GM12878 (cell line): ENCODE results near the gene CKS1B. TPM values are rescaled to one million over a fixed set of nuclear protein-coding genes. Genes with fewer than 3 reads are reported as not detected.
"Not testable (repeated sequence)": the region's sequence is repeated elsewhere in the genome, so short reads cannot be mapped to it uniquely, and the experiment has no call there.

Source experiments
- ATAC-seq: fragments of 200-7000 bp; cut with Tn5 transposase; 3 replicates; pipeline ENCODE4 v1.9.1; 2020; ENCODE audit warnings: mild to moderate bottlenecking, moderate library complexity
- BruUV-seq: library from RNA; stranded (reverse); fragments of 400-500 nt; replicated peaks from 2 replicates; lab custom pipeline; 2021; lab: Mats Ljungman, UMichigan
- CTCF ChIA-PET: fragments of 300-600 bp; sonication (Branson Sonifier 250); formaldehyde crosslinking; extraction: SDS; loops from one replicate; lab custom pipeline; 2021; ENCODE audit warnings: inconsistent platforms; lab: Yijun Ruan, JAX
- POLR2A ChIA-PET: fragments of 350-600 bp; formaldehyde crosslinking; extraction: SDS; loops from one replicate; lab custom pipeline; 2021; ENCODE audit warnings: inconsistent platforms; lab: Charles Lee
- RAD21 ChIA-PET: fragments of 300-600 bp; sonication (Branson Sonifier 250); formaldehyde crosslinking; loops from one replicate; lab custom pipeline; 2023; ENCODE audit warnings: antibody characterized with exemption; ENCODE audit not compliant: unreplicated experiment; lab: Charles Lee
- SMC1A ChIA-PET: fragments of 300-600 bp; sonication (Branson Sonifier 250); formaldehyde crosslinking; loops from one replicate; lab custom pipeline; 2023; ENCODE audit not compliant: unreplicated experiment, uncharacterized antibody; lab: Charles Lee
- DNase-seq: peaks from one replicate; pipeline ENCODE4 v3.0.0-alpha.2; 2011; ENCODE audit warnings: low read depth, low spot score
- FAIRE-seq: peaks from 3 replicates; lab custom pipeline; 2011; peaks lifted over from hg19 to GRCh38; lab: Jason Lieb, UNC
- H2AFZ ChIP-seq: 2 replicates; pipeline ENCODE4 v1.6.0; 2011; ENCODE audit warnings: low read depth, low read length, control low read depth; ENCODE audit not compliant: control insufficient read depth
- H3K27ac ChIP-seq: 2 replicates; pipeline ENCODE4 v1.5.1; 2011; ENCODE audit warnings: control low read depth; ENCODE audit not compliant: control insufficient read depth, insufficient read depth
- H3K27me3 ChIP-seq, 2 experiments: replicated peaks in 1 of 2; 2 replicates each; pipeline versions ENCODE4 v1.6.0 to v1.6.1; 2011; ENCODE audit warnings: low read length in 1 of 2; ENCODE audit not compliant: control insufficient read depth in 2 of 2, insufficient read depth in 2 of 2
- H3K36me3 ChIP-seq, 2 experiments: 2 replicates each; pipeline ENCODE4 v1.5.1; 2011; ENCODE audit warnings: low read length in 1 of 2; ENCODE audit not compliant: control insufficient read depth in 2 of 2, insufficient read depth in 2 of 2
- H3K4me1 ChIP-seq: 2 replicates; pipeline ENCODE4 v1.6.1; 2011; ENCODE audit warnings: mild to moderate bottlenecking, low read length, moderate library complexity, mixed read lengths; ENCODE audit not compliant: control insufficient read depth, insufficient read depth
- H3K4me2 ChIP-seq: 2 replicates; pipeline ENCODE4 v1.6.0; 2011; ENCODE audit warnings: control low read depth; ENCODE audit not compliant: control insufficient read depth, insufficient read depth
- H3K4me3 ChIP-seq: fragments of 200-600 bp; sonication (generic); 2 replicates; pipeline ENCODE4 v1.5.1; 2016
- H3K79me2 ChIP-seq: 2 replicates; pipeline ENCODE4 v1.6.0; 2011; ENCODE audit warnings: low read length; ENCODE audit not compliant: control insufficient read depth, insufficient read depth
- H3K9ac ChIP-seq: 2 replicates; pipeline ENCODE4 v1.8.0; 2011; ENCODE audit warnings: low read length, control low read depth, mixed read lengths; ENCODE audit not compliant: control insufficient read depth, insufficient read depth
- H3K9me3 ChIP-seq: replicated peaks from 3 replicates; pipeline ENCODE4 v1.5.1; 2011; ENCODE audit warnings: mild to moderate bottlenecking, low read length; ENCODE audit not compliant: control insufficient read depth, insufficient read depth
- H4K20me1 ChIP-seq: 2 replicates; pipeline ENCODE4 v1.6.0; 2011; ENCODE audit not compliant: control insufficient read depth, insufficient read depth
- CTCF ChIP-seq, 3 experiments: IDR thresholded peaks in 2 of 3; conservative IDR thresholded peaks in 1 of 3; 2 replicates each; pipeline ENCODE4 v1.5.1; 2011; ENCODE audit warnings: low read depth in 3 of 3, low read length in 3 of 3, mild to moderate bottlenecking in 3 of 3, control low read depth in 2 of 3, moderate library complexity in 2 of 3, inconsistent platforms in 1 of 3, mixed read lengths in 1 of 3; ENCODE audit not compliant: control insufficient read depth in 2 of 3, insufficient read depth in 1 of 3; ENCODE audit errors: extremely low read depth in 1 of 3
- TCF12 ChIP-seq: IDR thresholded peaks from 2 replicates; pipeline ENCODE4 v1.6.1; 2011; ENCODE audit warnings: low read depth, mild to moderate bottlenecking, low read length
- WGBS: methylation state at CpG from one replicate; pipeline ENCODE4 v1.1.6; 2016; ENCODE audit warnings: low lambda C conversion rate; ENCODE audit not compliant: insufficient replicate concordance, insufficient coverage; ENCODE audit errors: missing lambda C conversion rate; 5-methylcytosine and 5-hydroxymethylcytosine counted together
- in situ Hi-C: fragments of 300-500 bp; cut with MboI; formaldehyde crosslinking; loops from 9 replicates; pipeline ENCODE4 v1.14.3; 2018; ENCODE audit warnings: mixed read lengths
- intact Hi-C: fragments of 100-400 bp; cut with micrococcal nuclease; formaldehyde crosslinking; loops from one replicate; pipeline ENCODE4 v1.14.2; 2022; ENCODE audit not compliant: unreplicated experiment
- polyA plus RNA-seq, 11 experiments: library from polyadenylated mRNA; depleted of rRNA in 4 of 11; unstranded in 6 of 11; stranded (reverse) in 5 of 11; fragments of >200 nt; fragmentation: Nextera tagmentation in 4 of 11; fragmentation: Illumina TruSeq in 1 of 11; extraction: Ambion mirVana in 4 of 11; extraction: Trizol in 1 of 11; gene quantifications; 1 replicate in 1 of 11; 2 replicates in 10 of 11; pipeline versions ENCODE4 v1.2.1 to v1.2.3, GENCODE V29; 2011 to 2016; ENCODE audit warnings: inconsistent platforms in 2 of 11, missing spikeins in 2 of 11, low read depth in 1 of 11
- total RNA-seq, 4 experiments: library from RNA; depleted of rRNA in 3 of 4; stranded (reverse); fragments of >200 nt in 3 of 4; fragmentation: Illumina TruSeq in 1 of 4; extraction: Trizol in 1 of 4; gene quantifications; 2 replicates each; pipeline versions ENCODE4 v1.2.1 to v1.2.3, GENCODE V29; 2013 to 2021

Gene CKS1B
- total and polyA plus RNA-seq, 10 of the 15 experiments (the other 5 are each of a cell fraction or from before 2014, with no cell fraction given) = 125 to 608 (median 364) TPM

DNA sequence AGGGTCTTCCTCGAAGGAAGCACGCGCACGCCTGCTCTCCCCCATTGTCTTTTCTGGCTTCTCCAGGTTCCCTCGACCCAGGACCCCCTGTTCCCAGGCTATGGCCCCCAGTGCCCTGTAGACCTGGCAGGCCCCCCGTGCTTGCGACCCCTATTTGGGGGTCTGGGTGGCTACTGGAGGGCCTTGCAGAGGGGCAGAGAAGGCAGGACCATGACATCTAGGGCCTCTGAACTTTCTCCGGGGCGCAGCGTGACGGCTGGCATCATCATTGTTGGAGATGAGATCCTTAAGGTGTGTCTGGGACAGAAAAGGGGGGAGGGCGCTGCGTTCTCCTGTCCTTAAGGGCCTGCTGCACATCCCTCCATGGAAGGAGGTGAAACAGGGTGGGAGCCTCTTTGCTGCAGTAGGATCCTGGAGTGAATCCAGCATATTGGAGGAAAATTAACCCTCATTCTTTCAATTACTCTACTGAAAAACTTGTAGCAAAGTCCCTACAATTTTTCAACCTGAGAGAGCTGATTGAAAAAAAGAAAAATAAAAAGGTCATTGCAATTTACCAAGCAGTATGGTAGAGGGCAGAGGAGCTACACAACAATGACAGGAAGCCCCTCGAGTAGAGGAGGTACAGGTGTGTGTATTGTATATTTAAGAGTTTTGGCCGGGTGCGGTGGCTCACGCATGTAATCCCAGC, 9.4 kb downstream of the CKS1B start:
- peaks cover 6% of the 10 kb centered on the region for H3K4me1 ChIP-seq
- DNase-seq = no peak
- FAIRE-seq = no peak
- H3K4me3 ChIP-seq = peak overlapping the region; percentile 96
- H3K9me3 ChIP-seq = no peaks in the 10 kb centered on the region
- ATAC-seq = no peak
- WGBS = 2% methylated on average over 17 of the region's 17 CpGs
- H3K27me3 ChIP-seq = no peaks in the 10 kb centered on the region
- H3K4me2 ChIP-seq = peak overlapping the region; percentile 83
- no TSS peak for BruUV-seq
- no peak overlapping the region for H2AFZ ChIP-seq
- H3K36me3 ChIP-seq = peaks cover 12 to 20% of the 10 kb centered on the region in 2 experiments
- peak overlapping the region; percentile 52 for H3K27ac ChIP-seq
- H3K9ac ChIP-seq = peak overlapping the region; percentile 91
- ChIA-PET SMC1A (interaction anchor here (0.6 to 6.5 kb wide), 17 partner anchors 10 to 804 kb away, joined by 3 to 69 read pairs (median 4); partner anchors contain the start of genes CKS1B, LENEP, PBXIP1 and PYGO2), RAD21 (interaction anchor here (0.7 to 3.0 kb wide), 13 partner anchors 10 to 118 kb away, joined by 3 to 24 read pairs (median 4); partner anchors contain the start of genes LENEP, PBXIP1 and SHC1), CTCF (interaction anchor here (0.6 to 20.6 kb wide), 16 partner anchors 9 to 962 kb away, joined by 3 to 226 read pairs (median 5); partner anchors contain the start of genes CKS1B, LENEP, PBXIP1 and PMVK), POLR2A (interaction anchor here (0.7 to 3.0 kb wide), 17 partner anchors 9 to 49 kb away, joined by 3 to 17 read pairs (median 6); partner anchors contain the start of genes CKS1B, DCST1, DCST2 and LENEP)
- no peak for TF ChIP-seq TCF12
- peak in 1 of 3 experiments; percentile 11; a peak in 1 of 6 replicates for TF ChIP-seq CTCF (IDR thresholded peaks at IDR 0.05 in 2 of 3, conservative IDR thresholded peaks at IDR 0.05 in 1 of 3; ENCODE audit: control insufficient read depth in 2 of 3, extremely low read depth in 1 of 3, insufficient read depth in 1 of 3, low read depth in 3 of 3, low read length in 3 of 3)
- in situ Hi-C loops (no loop called here), intact Hi-C loops (loop anchor here (2.0 kb wide), 2 partner anchors 15 to 33 kb away; no protein-coding TSS in a partner anchor)
- H4K20me1 ChIP-seq = no peaks in the 10 kb centered on the region
- peaks cover 22% of the 10 kb centered on the region for H3K79me2 ChIP-seq

DNA sequence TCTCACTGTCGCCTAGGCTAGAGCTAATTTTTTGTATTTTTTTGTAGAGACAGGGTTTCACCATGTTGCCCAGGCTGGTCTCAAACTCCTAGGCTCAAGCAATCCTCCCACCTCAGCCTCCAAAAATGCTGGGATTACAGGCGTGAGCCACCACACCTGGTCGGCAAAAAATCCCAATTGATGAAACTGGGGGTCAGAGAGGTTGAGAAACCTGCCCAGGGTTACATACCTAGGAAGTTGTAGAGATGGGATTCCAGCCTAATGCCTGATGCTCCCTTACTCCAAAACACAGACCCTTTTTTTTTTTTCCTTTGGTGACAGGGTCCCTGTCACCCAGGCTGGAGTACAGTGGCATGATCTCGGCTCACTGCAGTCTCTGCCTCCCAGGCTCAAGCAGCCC, 12.3 kb downstream of the CKS1B start:
- in situ Hi-C loops, H3K27ac ChIP-seq, FAIRE-seq, H3K4me1 ChIP-seq, ATAC-seq, DNase-seq, H3K4me3 ChIP-seq, intact Hi-C loops, H4K20me1 ChIP-seq, H3K9me3 ChIP-seq, H3K9ac ChIP-seq, H3K4me2 ChIP-seq, H3K27me3 ChIP-seq, H2AFZ ChIP-seq, BruUV-seq: not testable (repeated sequence)
- CTCF ChIA-PET = interaction anchor here (0.5 to 20.6 kb wide), 3 partner anchors 11 to 111 kb away, joined by 3 to 226 read pairs (median 13); partner anchors contain the start of genes LENEP and ZBTB7B
- SMC1A ChIA-PET = interaction anchor here (6.5 kb wide), 1 partner anchor 10 kb away, joined by 69 read pairs; the partner anchor contains the start of gene LENEP
- peaks cover 22% of the 10 kb centered on the region for H3K79me2 ChIP-seq
- H3K36me3 ChIP-seq = peaks cover 15 to 17% of the 10 kb centered on the region in 2 experiments; a peak in 3 of 4 replicates
- POLR2A ChIA-PET = interaction anchor here (0.6 kb wide), 1 partner anchor 9 kb away, joined by 3 read pairs; no protein-coding TSS in a partner anchor
- WGBS = 98% methylated on average over 3 of the region's 4 CpGs
- RAD21 ChIA-PET = interaction anchor here (1.7 kb wide), 1 partner anchor 31 kb away, joined by 5 read pairs; no protein-coding TSS in a partner anchor
